Endothelial cell (in vitro differentiated cells): ENCODE data around the gene NRG4. TPM values are rescaled to one million over a fixed set of nuclear protein-coding genes. Genes with fewer than 3 reads are reported as not detected.
"Not testable (repeated sequence)": the region's sequence is repeated elsewhere in the genome, so short reads cannot be mapped to it uniquely, and the experiment has no call there.

Experiments used
- DNase-seq: peaks from one replicate; pipeline ENCODE4 v3.0.0; 2021; ENCODE audit warnings: low spot score
- H3K27ac Mint-ChIP-seq: one replicate; pipeline ENCODE4 v1.8.0; 2021; ENCODE audit warnings: mixed read lengths, inconsistent platforms; ENCODE audit not compliant: unreplicated experiment
- H3K27me3 Mint-ChIP-seq: one replicate; pipeline ENCODE4 v1.8.0; 2021; ENCODE audit warnings: mild to moderate bottlenecking, moderate library complexity, mixed read lengths, inconsistent platforms; ENCODE audit not compliant: unreplicated experiment
- H3K36me3 Mint-ChIP-seq: one replicate; pipeline ENCODE4 v1.8.0; 2021; ENCODE audit warnings: mild to moderate bottlenecking, low read depth, mixed read lengths, inconsistent platforms; ENCODE audit not compliant: unreplicated experiment
- H3K4me1 Mint-ChIP-seq: one replicate; pipeline ENCODE4 v1.8.0; 2021; ENCODE audit warnings: mild to moderate bottlenecking, mixed read lengths, inconsistent platforms; ENCODE audit not compliant: unreplicated experiment
- H3K4me3 Mint-ChIP-seq: one replicate; pipeline ENCODE4 v1.8.0; 2021; ENCODE audit warnings: mild to moderate bottlenecking, mixed read lengths, inconsistent platforms; ENCODE audit not compliant: unreplicated experiment
- H3K9me3 Mint-ChIP-seq: one replicate; pipeline ENCODE4 v1.8.0; 2021; ENCODE audit warnings: mixed read lengths, inconsistent platforms; ENCODE audit not compliant: unreplicated experiment
- CTCF ChIP-seq: fragments of 200-600 bp; sonication (generic); IDR thresholded peaks from one replicate; pipeline ENCODE4 v1.5.0; 2021; ENCODE audit warnings: antibody characterized with exemption; ENCODE audit not compliant: unreplicated experiment
- total RNA-seq: library from RNA; stranded (reverse); fragmentation: NEBNext Ultra II Directional; extraction: Animal tissue kit (Norgen Biotek cat#: 25700); gene quantifications from one replicate; pipeline ENCODE4 v1.2.1, GENCODE V29; 2021; ENCODE audit not compliant: unreplicated experiment

Gene NRG4
- total RNA-seq, 1 donor from 2014 or later, result 2.7 TPM

- TF ChIP-seq CTCF, result no peak
- DNase-seq, result no peak
- no peaks in the 10 kb centered on the region for H3K9me3 Mint-ChIP-seq
- no peak overlapping the region for H3K4me3 Mint-ChIP-seq
- H3K36me3 Mint-ChIP-seq, result no peaks in the 10 kb centered on the region
- no peaks in the 10 kb centered on the region for H3K4me1 Mint-ChIP-seq
- H3K27ac Mint-ChIP-seq, result no peak overlapping the region
- H3K27me3 Mint-ChIP-seq, result no peaks in the 10 kb centered on the region
These were observed 19.3 kb downstream of the NRG4 start for GRCh38 chr15:75992897-75993296.

GRCh38 chr15:75989875-75990274 is 22.3 kb downstream of the NRG4 start:
- Mint-ChIP-seq H3K4me3 (no peak overlapping the region), H3K4me1 (peaks cover 5% of the 10 kb centered on the region), H3K27me3 (no peaks in the 10 kb centered on the region), H3K27ac (no peak overlapping the region), H3K36me3 (no peaks in the 10 kb centered on the region), H3K9me3 (no peaks in the 10 kb centered on the region)
- TF ChIP-seq CTCF, result no peak
- DNase-seq, result no peak

- peaks cover 5% of the 10 kb centered on the region for H3K4me1 Mint-ChIP-seq
These were observed 23.2 kb downstream of the NRG4 start for GRCh38 chr15:75989045-75989444.

GRCh38 chr15:75985971-75986370 is 26.3 kb downstream of the NRG4 start:
- no peak overlapping the region for H3K4me3 Mint-ChIP-seq
- no peak overlapping the region for H3K27ac Mint-ChIP-seq
- H3K9me3 Mint-ChIP-seq, result no peaks in the 10 kb centered on the region
- TF ChIP-seq CTCF, result no peak
- no peaks in the 10 kb centered on the region for H3K36me3 Mint-ChIP-seq
- DNase-seq, result no peak
- H3K27me3 Mint-ChIP-seq, result peaks cover 1% of the 10 kb centered on the region
- peaks cover 5% of the 10 kb centered on the region for H3K4me1 Mint-ChIP-seq

More at GRCh38 chr15:75989045-75989444, 23.2 kb downstream of the NRG4 start:
- Mint-ChIP-seq H3K36me3 (no peaks in the 10 kb centered on the region), H3K27ac (no peak overlapping the region), H3K27me3 (no peaks in the 10 kb centered on the region), H3K4me3 (no peak overlapping the region), H3K9me3 (no peaks in the 10 kb centered on the region)
- no peak for TF ChIP-seq CTCF
- no peak for DNase-seq

- H3K4me1 Mint-ChIP-seq, H3K4me3 Mint-ChIP-seq, H3K36me3 Mint-ChIP-seq, H3K27me3 Mint-ChIP-seq, H3K27ac Mint-ChIP-seq, H3K9me3 Mint-ChIP-seq, DNase-seq: not testable (repeated sequence)
These were observed 27.5 kb downstream of the NRG4 start for GRCh38 chr15:75984706-75985105.

- TF ChIP-seq CTCF, result no peak
- H3K36me3 Mint-ChIP-seq, result no peaks in the 10 kb centered on the region
- no peak overlapping the region for H3K4me3 Mint-ChIP-seq
- DNase-seq, result no peak
- no peak overlapping the region for H3K27ac Mint-ChIP-seq
- no peaks in the 10 kb centered on the region for H3K9me3 Mint-ChIP-seq
- peaks cover 1% of the 10 kb centered on the region for H3K27me3 Mint-ChIP-seq
- peaks cover 5% of the 10 kb centered on the region for H3K4me1 Mint-ChIP-seq
These were observed 29.8 kb downstream of the NRG4 start for GRCh38 chr15:75982468-75982867.
